Muscle of back (tissue), 11 donors: Measurements from ENCODE around the gene SOX1. TPM values are rescaled to one million over a fixed set of nuclear protein-coding genes. Genes with fewer than 3 reads are reported as not detected.

Source experiments
- DNase-seq, 3 donors: peaks; one replicate each; pipeline versions ENCODE4 v3.0.0 to v3.0.0-alpha.2; 2013
- polyA plus RNA-seq, 10 donors: library from polyadenylated mRNA; unstranded; fragments of 120-200 nt; gene quantifications; one replicate each; pipeline ENCODE4 v1.2.1, GENCODE V29; 2013; ENCODE audit not compliant: insufficient read length in 10 of 10

Gene SOX1
- polyA plus RNA-seq, 10 donors: 0.04 to 0.27 (median 0.08) TPM; not detected in 6

- DNase-seq: no peak
Observed at GRCh38 chr13:112105244-112105681, 38.3 kb downstream of the SOX1 start.

GRCh38 chr13:112105892-112106291, 38.9 kb downstream of the SOX1 start:
- peak in 1 of 3 donors; percentile 40 for DNase-seq

- no peak for DNase-seq
Observed at GRCh38 chr13:112106478-112107141, 39.7 kb downstream of the SOX1 start.

- no peak for DNase-seq
Observed at GRCh38 chr13:112107289-112107688, 40.3 kb downstream of the SOX1 start.

GRCh38 chr13:112110479-112110878, 43.5 kb downstream of the SOX1 start:
- no peak for DNase-seq

- no peak for DNase-seq
Observed at GRCh38 chr13:112111239-112111857, 44.4 kb downstream of the SOX1 start.

GRCh38 chr13:112112534-112113276, 45.8 kb downstream of the SOX1 start:
- DNase-seq: no peak

- DNase-seq: no peak
Observed at GRCh38 chr13:112113348-112113747, 46.4 kb downstream of the SOX1 start.

- DNase-seq: no peak
Observed at GRCh38 chr13:112113851-112114250, 46.9 kb downstream of the SOX1 start.

- no peak for DNase-seq
Observed at GRCh38 chr13:112114391-112114790, 47.4 kb downstream of the SOX1 start.

- no peak for DNase-seq
Observed at GRCh38 chr13:112115403-112116091, 48.6 kb downstream of the SOX1 start.

GRCh38 chr13:112116187-112116950, 49.4 kb downstream of the SOX1 start:
- no peak for DNase-seq

- DNase-seq: no peak
Observed at GRCh38 chr13:112117258-112117954, 50.5 kb downstream of the SOX1 start.

GRCh38 chr13:112117955-112118302, 51.0 kb downstream of the SOX1 start:
- DNase-seq: no peak

- no peak for DNase-seq
Observed at GRCh38 chr13:112118451-112119064, 51.6 kb downstream of the SOX1 start.

- DNase-seq: no peak
Observed at GRCh38 chr13:112119192-112120030, 52.5 kb downstream of the SOX1 start.

GRCh38 chr13:112120031-112120373, 53.1 kb downstream of the SOX1 start:
- DNase-seq: no peak
